GM12891 (cell line): Measurements from ENCODE around the gene CD163L1. TPM values are rescaled to one million over a fixed set of nuclear protein-coding genes. Genes with fewer than 3 reads are reported as not detected.
A peak's percentile ranks its signal among the peaks of the same experiment; 100 is the strongest.

Source experiments
- DNase-seq: peaks from one replicate; pipeline ENCODE4 v3.0.0; 2011; ENCODE audit warnings: low spot score; ENCODE audit not compliant: insufficient read length
- FAIRE-seq: peaks from 2 replicates; lab custom pipeline; 2011; peaks lifted over from hg19 to GRCh38; lab: Jason Lieb, UNC
- PAX5 ChIP-seq: IDR thresholded peaks from 2 replicates; pipeline ENCODE4 v1.6.1; 2011; ENCODE audit warnings: low read length, moderate library complexity, mild to moderate bottlenecking; ENCODE audit not compliant: insufficient read depth, severe bottlenecking
- POLR2A ChIP-seq: IDR thresholded peaks from 2 replicates; pipeline ENCODE4 v1.6.1; 2011; ENCODE audit warnings: low read depth, low read length, control low read depth
- POLR2AphosphoS5 ChIP-seq: IDR thresholded peaks from 2 replicates; pipeline ENCODE4 v1.6.1; 2011; ENCODE audit warnings: low read depth, low read length, control low read depth
- POU2F2 ChIP-seq: IDR thresholded peaks from 2 replicates; pipeline ENCODE4 v1.6.1; 2011; ENCODE audit warnings: low read depth, mild to moderate bottlenecking, control low read depth, low read length, moderate library complexity
- SPI1 ChIP-seq: IDR thresholded peaks from 2 replicates; pipeline ENCODE4 v1.6.1; 2011; ENCODE audit warnings: low read depth, low read length, control low read depth
- TAF1 ChIP-seq: IDR thresholded peaks from 2 replicates; pipeline ENCODE4 v1.6.1; 2011; ENCODE audit warnings: low read depth, low read length, control low read depth
- polyA plus RNA-seq: library from polyadenylated mRNA; unstranded; fragments of >200 nt; gene quantifications from one replicate; pipeline ENCODE4 v1.2.1, GENCODE V29; 2012; ENCODE audit warnings: low read depth, missing spikeins, inconsistent platforms; ENCODE audit not compliant: missing spikeins

CD163L1 gene
- polyA plus RNA-seq, result not detected

DNA sequence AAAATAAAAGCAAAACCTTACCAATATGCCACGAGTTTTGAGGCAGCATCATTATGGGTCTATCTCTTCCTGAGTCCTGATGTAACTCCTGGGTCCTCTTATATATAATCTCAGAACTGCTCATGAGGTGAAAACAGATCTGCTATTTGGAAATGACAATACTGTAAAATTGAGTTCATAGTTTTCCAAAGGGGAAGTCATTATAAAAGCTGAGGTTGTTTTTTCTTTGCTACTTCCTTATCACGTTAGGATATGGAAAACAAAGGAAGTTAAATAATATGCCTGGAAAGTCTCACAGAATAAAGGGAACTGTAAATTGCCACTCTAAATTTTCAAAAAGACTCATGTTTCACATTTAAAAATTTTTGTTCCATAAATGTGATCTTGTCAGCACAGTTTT, at the start of gene CD163L1:
Gene CD163L1 (minus strand): TSS at position 78 of the 400 bp plus-strand sequence. CDS start 26 bp downstream, at position 52.
- FAIRE-seq, result no peak
- DNase-seq, result no peak
- TF ChIP-seq SPI1 (no peak), TAF1 (no peak), PAX5 (no peak), POLR2A (no peak), POU2F2 (no peak), POLR2AphosphoS5 (no peak)

DNA sequence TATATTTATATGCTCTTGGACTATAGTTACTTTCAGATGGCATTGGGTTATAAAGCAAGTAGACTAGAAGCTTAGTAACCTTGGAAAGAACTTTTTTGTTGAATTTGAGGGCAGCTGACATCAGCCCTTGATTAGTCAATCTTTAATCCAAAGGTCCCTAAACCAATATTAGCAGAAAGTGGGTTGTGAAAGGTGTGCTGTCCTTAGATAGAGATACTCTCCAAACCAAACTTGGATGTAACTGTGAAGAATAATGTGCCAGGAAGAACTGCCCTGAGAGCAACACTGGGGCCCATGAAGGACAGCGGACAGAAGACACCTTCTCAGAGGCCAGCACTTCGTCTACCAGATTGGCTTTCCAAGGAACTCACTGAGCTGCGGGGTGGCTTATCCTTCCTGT, 49.1 kb upstream of the CD163L1 start:
- DNase-seq (no peak), FAIRE-seq (no peak)
- no peak for TF ChIP-seq POLR2A
- no peak for TF ChIP-seq SPI1
- TF ChIP-seq POU2F2, result no peak
- TF ChIP-seq PAX5, result no peak
- no peak for TF ChIP-seq TAF1
- TF ChIP-seq POLR2AphosphoS5, result no peak

- DNase-seq (no peak), FAIRE-seq (no peak)
- TF ChIP-seq SPI1 (no peak), TAF1 (no peak), PAX5 (no peak), POU2F2 (no peak), POLR2AphosphoS5 (no peak), POLR2A (no peak)
These were observed 42.6 kb upstream of the CD163L1 start for GRCh38 chr12:7486512-7486911.

- DNase-seq, result no peak
- no peak for TF ChIP-seq SPI1
- TF ChIP-seq PAX5, result no peak
- no peak for TF ChIP-seq POLR2A
- TF ChIP-seq POU2F2, result no peak
- no peak for TF ChIP-seq POLR2AphosphoS5
- TF ChIP-seq TAF1, result no peak
- no peak for FAIRE-seq
These were observed 41.1 kb upstream of the CD163L1 start for GRCh38 chr12:7485095-7485494.

DNA sequence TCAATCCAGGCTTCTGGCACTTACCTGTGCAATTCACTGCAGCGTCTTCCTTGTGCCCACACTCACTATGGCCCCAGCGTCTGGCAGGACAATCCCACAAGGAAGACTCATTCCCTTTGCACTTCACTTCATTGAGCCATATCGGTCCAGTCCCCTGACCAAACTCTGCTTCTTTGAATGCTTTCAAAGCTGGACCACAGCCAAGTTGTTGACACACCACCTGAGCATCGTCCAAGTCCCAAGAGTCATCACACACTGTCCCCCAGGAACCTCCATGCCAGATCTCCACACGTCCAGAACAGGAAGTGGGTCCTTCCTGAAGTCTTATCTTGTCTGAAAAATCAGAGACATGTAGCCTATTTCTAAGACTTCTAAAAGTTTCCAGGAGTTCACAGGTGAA, 39.4 kb upstream of the CD163L1 start:
- DNase-seq, result no peak
- FAIRE-seq, result no peak
- no peak for TF ChIP-seq PAX5
- TF ChIP-seq POLR2AphosphoS5, result no peak
- TF ChIP-seq POLR2A, result no peak
- TF ChIP-seq POU2F2, result no peak
- TF ChIP-seq SPI1, result no peak
- no peak for TF ChIP-seq TAF1

DNA sequence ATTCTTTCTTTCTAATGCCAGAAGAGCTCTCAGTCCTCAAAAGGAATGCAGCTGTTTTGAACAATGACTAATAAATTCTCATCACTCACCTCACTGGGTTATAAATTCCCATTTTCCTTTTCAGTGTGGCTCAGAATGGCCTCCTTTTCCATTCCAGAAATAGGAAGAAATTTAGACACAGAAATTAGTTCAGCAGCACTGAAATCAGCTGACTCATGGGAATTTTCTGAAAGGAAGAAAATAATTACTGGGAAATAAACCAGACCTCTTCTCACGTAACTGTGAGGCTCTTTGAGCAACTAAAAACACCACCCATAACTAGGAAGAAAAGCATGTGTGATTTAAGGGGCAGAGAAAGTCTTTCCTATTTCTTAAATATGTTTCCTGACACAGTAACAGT, 35.8 kb upstream of the CD163L1 start:
- no peak for DNase-seq
- FAIRE-seq, result no peak
- TF ChIP-seq POU2F2 (no peak), POLR2AphosphoS5 (no peak), PAX5 (no peak), TAF1 (no peak), POLR2A (no peak), SPI1 (no peak)

- DNase-seq, result no peak
- TF ChIP-seq PAX5 (no peak), SPI1 (no peak), TAF1 (no peak), POLR2AphosphoS5 (no peak), POU2F2 (no peak), POLR2A (no peak)
- FAIRE-seq, result no peak
These were observed 28.1 kb upstream of the CD163L1 start for GRCh38 chr12:7472060-7472459.

DNA sequence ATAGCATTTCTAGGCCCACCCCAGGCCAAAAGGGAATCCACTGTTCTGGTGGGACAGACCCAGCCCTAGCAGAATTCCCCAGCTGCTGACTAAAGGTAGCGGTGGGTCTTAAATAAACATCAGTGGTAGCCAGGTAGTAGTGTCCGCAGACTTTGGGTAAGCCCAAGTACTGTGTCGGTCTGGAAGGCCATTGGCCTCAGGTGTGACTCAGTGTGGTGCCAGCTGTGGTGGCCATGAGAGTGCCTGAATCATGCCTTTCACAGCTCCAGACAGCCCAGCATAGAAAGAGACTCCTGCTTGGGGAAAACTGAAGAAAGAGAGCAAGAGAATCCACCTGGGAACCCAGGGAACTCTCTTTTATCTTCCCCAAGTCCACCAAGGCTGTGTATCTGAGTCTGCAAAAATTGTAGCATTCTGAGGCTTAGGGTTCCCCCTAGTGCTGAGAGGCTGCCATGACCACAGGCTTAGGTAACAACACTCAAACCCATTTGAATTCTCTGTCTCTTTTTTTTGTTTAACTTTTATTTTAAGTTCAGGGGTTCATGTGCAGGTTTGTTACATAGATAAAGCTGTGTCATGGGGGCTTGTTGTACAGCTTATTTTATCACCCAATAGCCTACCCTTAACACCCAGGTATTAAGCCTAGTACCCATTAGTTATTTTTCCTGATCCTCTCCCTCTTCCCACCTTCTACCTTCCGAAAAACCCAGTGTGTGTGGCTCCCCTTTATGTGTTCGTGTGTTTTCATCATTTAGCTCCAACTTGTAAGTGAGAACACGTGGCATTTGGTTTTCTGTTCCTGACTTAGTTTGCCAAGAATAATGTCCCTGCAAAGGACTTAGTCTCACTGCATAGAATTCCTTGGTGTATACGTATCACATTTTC, 16.7 kb upstream of the CD163L1 start:
- FAIRE-seq, result no peak
- DNase-seq, result peak; percentile 25

DNA sequence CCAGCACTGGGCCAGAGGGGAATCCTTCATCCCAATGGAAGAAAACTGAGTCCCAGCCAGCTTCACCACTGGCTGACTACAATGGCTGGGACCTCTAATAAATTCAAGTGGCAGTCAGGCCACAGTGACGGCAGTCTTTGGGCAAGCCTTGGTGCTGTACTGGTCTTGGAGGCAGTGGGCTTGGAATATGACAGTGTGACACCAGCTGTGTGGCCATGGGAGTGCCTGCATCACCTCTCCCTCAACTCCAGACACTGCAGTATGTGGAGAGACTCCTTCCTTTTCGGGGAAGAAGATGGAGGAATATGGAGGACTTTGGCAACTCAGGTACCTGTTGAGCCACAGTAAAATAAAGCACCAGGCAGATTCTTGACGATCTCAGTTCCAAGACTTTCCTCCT, 16.0 kb upstream of the CD163L1 start:
- TF ChIP-seq TAF1 (no peak), SPI1 (no peak), POU2F2 (no peak)
- DNase-seq, result no peak
- no peak for FAIRE-seq

More for the DNA sequence above, 16.7 kb upstream of the CD163L1 start:
- TF ChIP-seq POU2F2, result no peak
